ENCODE results near the gene DCAF6. TPM values are rescaled to one million over a fixed set of nuclear protein-coding genes. Genes with fewer than 3 reads are reported as not detected.

DCAF6 gene
- polyA plus RNA-seq, 4 donors, result 28.9 to 63.2 (median 35.6) TPM

DNA sequence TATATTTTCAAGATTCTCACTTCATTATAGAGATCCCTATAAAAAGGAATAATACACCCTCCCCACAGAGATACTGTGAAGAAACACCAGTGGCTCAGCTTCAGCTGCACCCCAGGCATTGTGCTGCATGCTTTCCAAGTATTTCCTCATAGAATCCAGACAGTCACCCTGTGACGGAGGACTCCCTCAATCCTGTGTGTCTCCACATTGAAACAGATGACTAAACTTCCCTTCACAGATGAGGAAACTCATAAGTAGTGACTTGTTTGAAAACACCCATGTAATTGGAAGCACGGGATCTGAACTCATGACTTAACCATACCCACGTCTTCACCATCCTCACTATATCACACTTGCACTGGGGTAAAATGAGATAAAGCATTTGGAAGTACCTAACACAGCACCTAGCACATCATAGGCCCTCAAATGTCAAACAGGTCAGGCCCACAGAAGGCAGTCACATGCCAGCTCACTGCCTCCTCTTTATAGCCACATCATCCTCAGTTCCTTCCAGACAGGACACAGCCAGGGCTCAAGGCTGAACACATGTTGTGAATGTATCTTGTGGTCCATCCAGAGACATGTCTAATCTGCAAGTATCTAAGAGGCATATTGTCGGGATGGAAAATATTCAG, 145.0 kb downstream of the DCAF6 start:
- 80 to 87% (median 86%) methylated on average over 4 of the region's 4 CpGs for WGBS, 3 donors
- H3K4me1 ChIP-seq (ENCODE audit: control insufficient read depth in 3 of 3, insufficient read depth in 2 of 3, low read depth in 1 of 3, low read length in 2 of 3), result no peaks in the 10 kb centered on the region
- FAIRE-seq, result no peak

DNA sequence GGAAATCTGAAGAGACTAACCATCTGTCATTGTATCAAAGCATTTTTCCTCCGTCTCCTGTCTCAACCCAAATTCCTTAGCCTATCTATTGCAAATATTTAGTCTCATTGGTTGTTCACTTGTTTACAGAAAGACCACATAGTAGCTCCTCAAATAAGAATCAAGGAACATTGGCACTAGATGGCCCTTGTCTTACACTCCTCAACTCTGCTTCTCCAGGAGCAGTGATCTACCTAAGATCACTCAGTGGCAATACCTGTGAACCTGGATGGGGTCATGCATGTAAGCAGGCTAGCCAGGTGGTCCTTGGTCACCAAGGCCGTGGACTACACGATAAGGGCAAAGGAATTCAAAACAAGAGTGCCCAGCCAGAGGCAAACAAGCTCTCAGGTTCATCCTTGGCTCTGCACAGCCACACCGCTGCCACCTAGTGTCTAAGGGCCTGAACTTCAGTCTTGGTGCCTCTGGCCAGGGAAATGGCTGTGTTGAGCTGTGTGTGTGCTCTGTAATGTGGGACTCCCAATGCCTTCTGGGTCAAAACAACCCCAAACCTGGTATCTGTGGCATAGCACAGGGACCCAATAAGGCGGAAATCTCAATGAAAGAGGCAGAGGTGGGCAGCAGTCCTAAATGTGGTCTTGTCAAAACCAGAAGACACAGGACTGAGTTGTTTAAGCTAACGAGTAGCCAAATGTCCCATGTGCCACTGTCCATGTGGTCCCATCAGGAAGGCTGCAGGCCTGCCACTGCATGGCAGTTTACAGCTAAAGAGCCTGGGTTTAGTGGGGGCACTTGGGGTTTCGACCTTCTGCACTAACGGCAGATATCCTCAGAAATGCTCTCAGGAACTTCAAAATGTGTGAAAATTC, 145.8 kb downstream of the DCAF6 start:
- no peak for FAIRE-seq
- Histone ChIP-seq H3K4me3 (ENCODE audit: low read depth in 1 of 3, low read length in 3 of 3) (no peak overlapping the region), H3K9me3 (ENCODE audit: control insufficient read depth in 2 of 2, insufficient read depth in 1 of 2, low read depth in 1 of 2, low read length in 1 of 2) (no peaks in the 10 kb centered on the region), H3K36me3 (ENCODE audit: control insufficient read depth in 3 of 3, insufficient read depth in 2 of 3, low read depth in 1 of 3, low read length in 3 of 3) (peaks cover 0 to 26% (median 6%) of the 10 kb centered on the region in 3 donors), H3K27ac (ENCODE audit: low read depth in 1 of 3, low read length in 2 of 3) (no peak overlapping the region), H3K4me1 (ENCODE audit: control insufficient read depth in 3 of 3, insufficient read depth in 2 of 3, low read depth in 1 of 3, low read length in 2 of 3) (no peaks in the 10 kb centered on the region), H3K27me3 (ENCODE audit: control insufficient read depth in 3 of 3, insufficient read depth in 3 of 3, low read length in 3 of 3) (no peaks in the 10 kb centered on the region)
- peak; percentile 72 to 74 for DNase-seq
- 53 to 55% (median 55%) methylated on average over 8 of the region's 8 CpGs for WGBS, 3 donors

More for the DNA sequence above, 145.0 kb downstream of the DCAF6 start:
- no peak overlapping the region for H3K4me3 ChIP-seq (ENCODE audit: low read depth in 1 of 3, low read length in 3 of 3)
- H3K27ac ChIP-seq (ENCODE audit: low read depth in 1 of 3, low read length in 2 of 3), result peak overlapping the region in 1 of 3 donors; percentile 38
- peaks cover 0 to 24% (median 7%) of the 10 kb centered on the region in 3 donors for H3K36me3 ChIP-seq (ENCODE audit: control insufficient read depth in 3 of 3, insufficient read depth in 2 of 3, low read depth in 1 of 3, low read length in 3 of 3)
- H3K27me3 ChIP-seq (ENCODE audit: control insufficient read depth in 3 of 3, insufficient read depth in 3 of 3, low read length in 3 of 3), result no peaks in the 10 kb centered on the region
- no peaks in the 10 kb centered on the region for H3K9me3 ChIP-seq (ENCODE audit: control insufficient read depth in 2 of 2, insufficient read depth in 1 of 2, low read depth in 1 of 2, low read length in 1 of 2)
- DNase-seq, result peak in 1 of 2 donors; percentile 3

DNA sequence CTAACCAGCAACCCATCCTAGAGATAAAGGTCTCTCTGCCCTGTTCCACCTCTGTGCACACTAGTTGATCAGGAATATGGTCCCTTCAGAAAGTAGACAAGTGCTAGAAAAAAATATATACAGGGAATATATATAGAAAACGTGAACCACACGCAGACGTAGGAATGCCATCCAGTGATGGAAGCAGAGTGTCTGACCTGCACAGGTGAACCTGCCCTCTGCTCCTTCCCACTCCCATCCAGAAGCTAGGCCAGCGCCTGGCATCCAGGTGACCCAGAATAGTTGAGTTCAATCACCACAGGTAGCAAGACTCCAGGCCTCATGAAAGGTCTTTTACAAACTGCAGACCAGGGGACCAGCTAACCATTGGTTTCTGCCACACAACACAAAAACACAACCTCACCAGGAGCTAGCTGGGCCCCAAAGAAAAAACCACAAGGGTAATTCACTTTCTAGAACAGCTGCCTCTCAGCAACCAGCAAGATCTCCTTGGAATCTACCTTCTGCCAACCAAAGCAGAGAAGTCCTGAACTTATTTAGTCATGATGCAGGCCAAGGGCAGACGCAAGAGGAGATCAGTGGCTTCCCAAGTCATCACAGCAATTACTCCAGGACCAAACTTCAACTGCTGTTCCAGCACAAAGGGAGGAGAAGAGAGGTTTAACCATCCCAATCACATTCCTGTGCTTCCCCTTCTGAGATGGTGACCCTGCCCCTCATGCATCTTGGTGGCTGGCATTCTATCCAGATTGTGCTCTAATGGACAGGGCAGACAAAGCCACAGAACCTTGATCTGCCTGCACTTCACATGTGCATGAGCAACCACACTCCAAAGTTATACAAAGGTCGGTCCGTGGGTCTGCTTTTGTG, 147.2 kb downstream of the DCAF6 start:
- FAIRE-seq, result no peak
- H3K27ac ChIP-seq (ENCODE audit: low read depth in 1 of 3, low read length in 2 of 3), result no peak overlapping the region
- no peak overlapping the region for H3K4me3 ChIP-seq (ENCODE audit: low read depth in 1 of 3, low read length in 3 of 3)

DNA sequence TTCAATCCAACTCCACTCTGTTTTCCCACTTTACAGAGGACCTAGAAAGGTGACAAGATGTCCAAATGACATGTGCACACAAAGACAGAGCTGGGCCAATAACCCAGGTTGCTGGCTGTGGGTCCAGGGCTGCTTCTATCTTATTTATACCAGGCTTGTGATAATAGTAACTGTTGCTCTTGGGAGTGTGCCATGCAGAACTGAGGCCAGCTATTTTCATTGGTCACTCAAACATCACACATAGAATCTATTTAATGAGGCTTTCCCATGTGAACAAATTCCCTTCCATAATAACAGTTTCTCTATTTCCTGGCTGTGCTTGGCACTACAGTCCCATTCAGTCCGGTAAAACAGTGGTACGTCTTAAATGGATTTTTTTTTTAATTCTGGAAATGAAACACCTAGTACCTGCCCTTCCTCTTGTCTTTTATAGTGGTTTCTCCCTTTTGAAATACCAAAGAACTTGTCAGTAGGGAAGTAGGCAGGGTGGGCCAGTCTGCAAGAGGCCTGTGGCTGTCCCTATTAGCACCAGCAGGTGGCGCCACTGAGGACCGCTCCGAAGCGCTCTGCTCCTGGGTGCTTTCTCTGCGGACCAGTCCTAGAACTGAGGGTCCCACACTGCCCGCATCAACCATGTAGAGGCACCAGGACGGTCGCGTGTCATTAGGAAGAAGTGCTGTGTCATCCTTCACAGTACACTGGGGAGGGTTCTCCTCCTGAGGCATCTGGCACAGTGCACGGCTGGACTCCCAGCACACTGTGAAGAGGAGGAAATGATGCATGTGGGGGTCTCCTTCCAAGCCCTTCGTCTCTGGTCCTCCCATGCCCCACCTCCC, 148.1 kb downstream of the DCAF6 start:
- Histone ChIP-seq H3K9me3 (ENCODE audit: control insufficient read depth in 2 of 2, insufficient read depth in 1 of 2, low read depth in 1 of 2, low read length in 1 of 2) (no peaks in the 10 kb centered on the region), H3K27ac (ENCODE audit: low read depth in 1 of 3, low read length in 2 of 3) (no peak overlapping the region), H3K36me3 (ENCODE audit: control insufficient read depth in 3 of 3, insufficient read depth in 2 of 3, low read depth in 1 of 3, low read length in 3 of 3) (peaks cover 0 to 25% (median 0%) of the 10 kb centered on the region in 3 donors), H3K27me3 (ENCODE audit: control insufficient read depth in 3 of 3, insufficient read depth in 3 of 3, low read length in 3 of 3) (no peaks in the 10 kb centered on the region), H3K4me3 (ENCODE audit: low read depth in 1 of 3, low read length in 3 of 3) (no peak overlapping the region), H3K4me1 (ENCODE audit: control insufficient read depth in 3 of 3, insufficient read depth in 2 of 3, low read depth in 1 of 3, low read length in 2 of 3) (peaks cover 0 to 11% (median 0%) of the 10 kb centered on the region in 3 donors)
- no peak for FAIRE-seq
- 39 to 64% (median 55%) methylated on average over 13 of the region's 13 CpGs for WGBS, 3 donors
- DNase-seq, result peak; percentile 12 to 63

More for the DNA sequence above, 147.2 kb downstream of the DCAF6 start:
- Histone ChIP-seq H3K27me3 (ENCODE audit: control insufficient read depth in 3 of 3, insufficient read depth in 3 of 3, low read length in 3 of 3) (no peaks in the 10 kb centered on the region), H3K9me3 (ENCODE audit: control insufficient read depth in 2 of 2, insufficient read depth in 1 of 2, low read depth in 1 of 2, low read length in 1 of 2) (no peaks in the 10 kb centered on the region), H3K36me3 (ENCODE audit: control insufficient read depth in 3 of 3, insufficient read depth in 2 of 3, low read depth in 1 of 3, low read length in 3 of 3) (peaks cover 0 to 22% (median under 1%) of the 10 kb centered on the region in 3 donors), H3K4me1 (ENCODE audit: control insufficient read depth in 3 of 3, insufficient read depth in 2 of 3, low read depth in 1 of 3, low read length in 2 of 3) (peaks cover 0 to 5% (median 0%) of the 10 kb centered on the region in 3 donors)
- WGBS, 3 donors, result 86 to 92% (median 90%) methylated on average over 7 of the region's 7 CpGs
- no peak for DNase-seq

GRCh38 chr1:168085401-168085872, 149.0 kb downstream of the DCAF6 start:
- H3K27ac ChIP-seq (ENCODE audit: low read depth in 1 of 3, low read length in 2 of 3), result no peak overlapping the region
- no peak overlapping the region for H3K4me3 ChIP-seq (ENCODE audit: low read depth in 1 of 3, low read length in 3 of 3)
- peaks cover 0 to 30% (median 0%) of the 10 kb centered on the region in 3 donors for H3K36me3 ChIP-seq (ENCODE audit: control insufficient read depth in 3 of 3, insufficient read depth in 2 of 3, low read depth in 1 of 3, low read length in 3 of 3)
- no peaks in the 10 kb centered on the region for H3K9me3 ChIP-seq (ENCODE audit: control insufficient read depth in 2 of 2, insufficient read depth in 1 of 2, low read depth in 1 of 2, low read length in 1 of 2)
- FAIRE-seq (no peak), DNase-seq (no peak)
- no peaks in the 10 kb centered on the region for H3K27me3 ChIP-seq (ENCODE audit: control insufficient read depth in 3 of 3, insufficient read depth in 3 of 3, low read length in 3 of 3)
- WGBS, 3 donors, result 74 to 83% (median 81%) methylated on average over 16 of the region's 16 CpGs
- peaks cover 0 to 12% (median 0%) of the 10 kb centered on the region in 3 donors for H3K4me1 ChIP-seq (ENCODE audit: control insufficient read depth in 3 of 3, insufficient read depth in 2 of 3, low read depth in 1 of 3, low read length in 2 of 3)

- H3K4me1 ChIP-seq (ENCODE audit: control insufficient read depth in 3 of 3, insufficient read depth in 2 of 3, low read depth in 1 of 3, low read length in 2 of 3), result peaks cover 0 to 12% (median 0%) of the 10 kb centered on the region in 3 donors
- no peaks in the 10 kb centered on the region for H3K27me3 ChIP-seq (ENCODE audit: control insufficient read depth in 3 of 3, insufficient read depth in 3 of 3, low read length in 3 of 3)
- FAIRE-seq (no peak), DNase-seq (no peak)
- no peaks in the 10 kb centered on the region for H3K9me3 ChIP-seq (ENCODE audit: control insufficient read depth in 2 of 2, insufficient read depth in 1 of 2, low read depth in 1 of 2, low read length in 1 of 2)
- 70 to 73% (median 71%) methylated on average over 2 of the region's 2 CpGs for WGBS, 3 donors
- no peak overlapping the region for H3K4me3 ChIP-seq (ENCODE audit: low read depth in 1 of 3, low read length in 3 of 3)
- peaks cover 0 to 33% (median 0%) of the 10 kb centered on the region in 3 donors for H3K36me3 ChIP-seq (ENCODE audit: control insufficient read depth in 3 of 3, insufficient read depth in 2 of 3, low read depth in 1 of 3, low read length in 3 of 3)
- no peak overlapping the region for H3K27ac ChIP-seq (ENCODE audit: low read depth in 1 of 3, low read length in 2 of 3)
Measured at GRCh38 chr1:168086438-168086837, 150.0 kb downstream of the DCAF6 start.

- 93 to 96% (median 95%) methylated on average over 10 of the region's 10 CpGs for WGBS, 3 donors
- no peak for FAIRE-seq
- Histone ChIP-seq H3K27ac (ENCODE audit: low read depth in 1 of 3, low read length in 2 of 3) (no peak overlapping the region), H3K27me3 (ENCODE audit: control insufficient read depth in 3 of 3, insufficient read depth in 3 of 3, low read length in 3 of 3) (no peaks in the 10 kb centered on the region), H3K9me3 (ENCODE audit: control insufficient read depth in 2 of 2, insufficient read depth in 1 of 2, low read depth in 1 of 2, low read length in 1 of 2) (no peaks in the 10 kb centered on the region), H3K4me3 (ENCODE audit: low read depth in 1 of 3, low read length in 3 of 3) (no peak overlapping the region), H3K36me3 (ENCODE audit: control insufficient read depth in 3 of 3, insufficient read depth in 2 of 3, low read depth in 1 of 3, low read length in 3 of 3) (peaks cover 0 to 31% (median 0%) of the 10 kb centered on the region in 3 donors), H3K4me1 (ENCODE audit: control insufficient read depth in 3 of 3, insufficient read depth in 2 of 3, low read depth in 1 of 3, low read length in 2 of 3) (peaks cover 0 to 12% (median 0%) of the 10 kb centered on the region in 3 donors)
- no peak for DNase-seq
Measured at GRCh38 chr1:168087696-168088095, 151.2 kb downstream of the DCAF6 start.
